Endothelial cell of umbilical vein (primary cell): ENCODE data around the gene COX14.

Source experiments
- CTCF ChIP-seq, 2 donors: IDR thresholded peaks; 1 replicate in 1 of 2; 2 replicates in 1 of 2; pipeline ENCODE4 v1.5.1; 2011; ENCODE audit warnings: low read length in 2 of 2, mild to moderate bottlenecking in 2 of 2, moderate library complexity in 2 of 2, control low read depth in 1 of 2, inconsistent platforms in 1 of 2, low read depth in 1 of 2; ENCODE audit not compliant: insufficient read depth in 1 of 2; ENCODE audit errors: extremely low read depth in 1 of 2
- EZH2 ChIP-seq: IDR thresholded peaks from 2 replicates; pipeline ENCODE4 v1.6.1; 2012; ENCODE audit warnings: borderline replicate concordance, low read depth, mild to moderate bottlenecking, moderate library complexity, low read length, inconsistent platforms; ENCODE audit not compliant: severe bottlenecking
- JUN ChIP-seq: IDR thresholded peaks from 2 replicates; pipeline ENCODE4 v1.6.1; 2011; ENCODE audit warnings: borderline replicate concordance, low read depth; ENCODE audit not compliant: insufficient read length, insufficient read depth
- MAX ChIP-seq: IDR thresholded peaks from 2 replicates; pipeline ENCODE4 v1.6.1; 2011; ENCODE audit not compliant: insufficient read depth, insufficient read length
- MYC ChIP-seq: IDR thresholded peaks from one replicate; pipeline ENCODE4 v1.6.1; 2011; ENCODE audit warnings: mild to moderate bottlenecking, low read depth, low read length
- POLR2A ChIP-seq: IDR thresholded peaks from 2 replicates; pipeline ENCODE4 v1.6.1; 2012; ENCODE audit warnings: low read depth, mild to moderate bottlenecking, control low read depth, low read length
- POLR2AphosphoS5 ChIP-seq: IDR thresholded peaks from 2 replicates; pipeline ENCODE4 v1.6.1; 2012; ENCODE audit warnings: low read depth, mild to moderate bottlenecking, control low read depth, low read length, moderate library complexity; ENCODE audit not compliant: insufficient read depth

DNA sequence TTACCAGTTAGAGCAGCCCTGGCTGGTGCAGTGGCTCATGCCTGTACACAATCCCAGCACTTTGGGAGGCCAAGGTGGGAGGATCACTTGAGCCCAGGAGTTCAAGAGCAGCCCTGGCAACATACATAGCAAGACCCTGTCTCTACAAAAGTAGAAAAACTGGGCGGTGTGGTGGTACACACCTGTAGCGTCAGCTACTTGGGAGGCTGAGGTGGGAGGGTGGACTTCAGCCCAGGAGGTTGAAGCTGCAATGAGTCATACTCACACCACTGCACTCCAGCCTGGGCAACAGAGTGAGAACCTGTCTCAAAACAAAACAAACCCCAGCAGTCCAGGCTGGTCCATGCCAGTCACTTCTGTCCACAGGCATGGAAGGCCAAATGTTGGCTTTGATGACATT, 7.4 kb downstream of the COX14 start:
- TF ChIP-seq CTCF (IDR thresholded peaks at IDR 0.05; ENCODE audit: extremely low read depth in 1 of 2, insufficient read depth in 1 of 2, low read depth in 1 of 2, low read length in 2 of 2) (no peak), POLR2AphosphoS5 (no peak), EZH2 (no peak), POLR2A (no peak), JUN (no peak), MYC (no peak), MAX (no peak)
